HFF-Myc (cell line): ENCODE measurements around the gene SLC25A13.

Experiments used
- DNase-seq: peaks from one replicate; pipeline ENCODE4 v3.0.0-alpha.2; 2011; ENCODE audit warnings: low read depth; ENCODE audit errors: extremely low read depth
- H3K4me3 ChIP-seq: replicated peaks from 2 replicates; pipeline ENCODE4 v1.5.1; 2011; ENCODE audit warnings: low read depth, mild to moderate bottlenecking, control low read depth, low read length
- CTCF ChIP-seq: IDR thresholded peaks from 2 replicates; pipeline ENCODE4 v1.5.1; 2012; ENCODE audit warnings: mild to moderate bottlenecking, low read depth, low read length, control low read depth; ENCODE audit errors: missing control alignments

SLC25A13 gene

DNA sequence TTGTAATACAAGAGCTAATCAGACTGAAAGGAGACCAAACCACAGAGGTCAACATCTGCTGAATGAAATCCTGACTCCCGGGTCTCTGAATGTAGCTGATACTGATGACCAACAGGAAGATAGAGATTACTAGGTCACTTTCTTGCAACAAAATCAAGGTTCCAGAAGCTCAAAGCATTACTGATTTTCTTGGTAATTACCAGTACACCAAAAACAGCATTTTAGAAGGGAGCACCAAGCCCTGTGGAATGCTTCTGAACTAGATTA lies 177.7 kb downstream of the SLC25A13 start:
- H3K4me3 ChIP-seq = no peak overlapping the region
- no peak for TF ChIP-seq CTCF
- DNase-seq = no peak

DNA sequence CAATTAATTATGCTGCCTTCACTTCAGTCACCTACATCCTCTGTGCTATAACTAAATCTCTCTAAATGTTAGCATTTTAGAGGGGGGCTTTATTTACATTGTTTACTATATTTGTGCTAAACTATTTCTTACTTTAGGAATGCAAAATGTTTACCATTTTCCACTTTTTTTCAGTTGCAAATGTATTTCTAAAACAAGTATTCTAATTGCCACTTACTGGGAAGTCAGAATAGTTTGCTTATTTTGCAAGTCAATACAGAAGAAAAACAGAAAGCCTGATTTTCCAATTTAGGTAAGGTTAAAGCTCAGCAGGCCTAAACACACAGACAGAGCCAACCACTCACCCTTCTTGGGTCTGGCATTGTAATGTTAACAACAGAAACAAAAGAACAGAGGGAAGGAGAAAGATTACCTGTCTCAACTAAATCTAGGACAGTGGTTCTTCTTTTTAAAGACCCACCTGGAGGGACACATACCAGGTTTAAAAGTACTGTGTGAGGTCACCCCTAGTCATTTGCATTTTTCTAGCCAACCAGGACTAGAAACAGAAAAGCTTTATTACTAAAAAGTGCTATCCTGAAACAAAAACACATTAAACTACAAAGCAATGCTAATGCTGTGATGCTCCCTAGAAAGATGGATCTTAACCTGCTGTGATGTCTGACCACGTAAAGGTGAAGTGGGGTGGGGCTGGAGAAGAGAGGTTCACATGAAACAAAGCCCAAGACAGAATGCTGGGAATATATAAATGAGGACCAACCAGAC lies 178.2 kb downstream of the SLC25A13 start:
- TF ChIP-seq CTCF = no peak
- no peak overlapping the region for H3K4me3 ChIP-seq
- no peak for DNase-seq

DNA sequence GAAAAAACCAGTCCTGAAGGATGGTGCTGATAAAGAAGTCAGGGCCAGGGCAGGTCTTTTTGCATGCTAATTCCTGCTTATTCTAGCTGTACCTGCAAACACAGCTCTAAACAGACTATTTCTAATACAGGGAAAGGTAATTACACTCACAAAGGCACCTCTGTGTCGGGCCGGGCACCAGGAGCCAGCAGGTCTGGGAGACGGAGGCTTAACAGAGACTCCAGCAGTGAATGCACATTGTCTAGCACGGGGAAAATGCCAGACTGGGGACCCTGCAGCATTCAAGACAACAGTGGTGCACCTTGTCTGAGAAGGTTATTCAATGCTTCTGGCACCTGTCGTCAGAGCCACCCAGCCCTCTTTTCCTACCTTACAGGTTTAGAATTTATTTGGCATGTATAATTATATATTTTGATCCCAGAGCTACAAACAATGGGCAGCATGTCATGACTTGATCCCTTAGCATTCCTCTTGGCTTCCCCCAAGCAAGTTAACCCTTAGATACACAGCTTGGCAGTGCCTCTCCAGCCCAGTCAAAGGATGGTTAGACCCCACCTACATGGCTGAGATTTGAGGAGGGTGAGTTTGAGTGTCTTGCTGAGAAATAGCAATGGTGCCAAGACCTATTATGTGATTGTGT lies 185.2 kb downstream of the SLC25A13 start:
- TF ChIP-seq CTCF = no peak
- H3K4me3 ChIP-seq = no peak overlapping the region
- DNase-seq = no peak

GRCh38 chr7:96135241-96135640 lies 186.7 kb downstream of the SLC25A13 start:
- no peak for TF ChIP-seq CTCF
- no peak for DNase-seq
- no peak overlapping the region for H3K4me3 ChIP-seq

- H3K4me3 ChIP-seq = no peak overlapping the region
- no peak for TF ChIP-seq CTCF
- no peak for DNase-seq
These were observed 190.4 kb downstream of the SLC25A13 start for GRCh38 chr7:96131525-96131924.

- DNase-seq = no peak
- H3K4me3 ChIP-seq = no peak overlapping the region
- no peak for TF ChIP-seq CTCF
These were observed 194.2 kb downstream of the SLC25A13 start for GRCh38 chr7:96127746-96128145.
